Breast epithelium (tissue), 4 donors: ENCODE measurements around the gene HCK. TPM values are rescaled to one million over a fixed set of nuclear protein-coding genes. Genes with fewer than 3 reads are reported as not detected.

Experiments
- DNase-seq, 2 donors: peaks; one replicate each; pipeline ENCODE4 v3.0.0-alpha.2; 2019; ENCODE audit warnings: low spot score in 2 of 2
- H3K27ac ChIP-seq, 2 donors: fragments of 200-600 bp; sonication (generic) in 1 of 2; one replicate each; pipeline ENCODE4 v1.5.1; 2016 to 2019; ENCODE audit warnings: mild to moderate bottlenecking in 1 of 2
- H3K27me3 ChIP-seq, 2 donors: fragments of 200-600 bp; sonication (generic) in 1 of 2; one replicate each; pipeline versions ENCODE4 v1.5.1 to v1.6.0; 2017 to 2019; ENCODE audit warnings: control low read depth in 1 of 2, mild to moderate bottlenecking in 1 of 2
- H3K36me3 ChIP-seq: fragments of 200-600 bp; one replicate; pipeline ENCODE4 v1.5.1; 2019
- H3K4me1 ChIP-seq, 2 donors: fragments of 200-600 bp; sonication (generic); one replicate each; pipeline ENCODE4 v1.5.1; 2016 to 2019; ENCODE audit warnings: control low read depth in 1 of 2
- H3K4me3 ChIP-seq, 3 donors: fragments of 200-600 bp; sonication (generic); 1 replicate in 2 of 3; 2 replicates in 1 of 3; pipeline ENCODE4 v1.5.1; 2016 to 2019; ENCODE audit warnings: mild to moderate bottlenecking in 3 of 3, moderate library complexity in 2 of 3
- H3K9me3 ChIP-seq, 2 donors: fragments of 200-600 bp; sonication (generic) in 1 of 2; one replicate each; pipeline ENCODE4 v1.5.1; 2016 to 2019; ENCODE audit warnings: control low read depth in 1 of 2
- POLR2A ChIP-seq: fragments of 450-650 bp; IDR thresholded peaks from one replicate; pipeline ENCODE4 v1.6.1; 2016; ENCODE audit warnings: antibody characterized with exemption, mild to moderate bottlenecking, moderate library complexity
- POLR2AphosphoS5 ChIP-seq, 3 donors: sonication (generic); formaldehyde crosslinking; IDR thresholded peaks; one replicate each; pipeline ENCODE4 v1.6.1; 2017; ENCODE audit warnings: antibody characterized with exemption in 3 of 3
- intact Hi-C: fragments of 100-400 bp; cut with DNase I; formaldehyde crosslinking; loops from one replicate; pipeline ENCODE4 v1.15.1; 2023; ENCODE audit warnings: low total_unique reads
- total RNA-seq, 3 donors: library from RNA; depleted of rRNA; stranded (reverse); fragments of >200 nt; gene quantifications; one replicate each; pipeline ENCODE4 v1.1.0, GENCODE V29; 2016
- TF ChIP-seq, protein P1 (sequence below), 3 donors: fragments of 450-650 bp; IDR thresholded peaks; one replicate each; pipeline ENCODE4 v1.5.1; 2016 to 2017; ENCODE audit warnings: antibody characterized with exemption in 3 of 3, mild to moderate bottlenecking in 3 of 3, moderate library complexity in 3 of 3

Gene HCK
- total RNA-seq, 3 donors from 2014 or later = 10.2 to 27.4 (median 16.0) TPM

DNA sequence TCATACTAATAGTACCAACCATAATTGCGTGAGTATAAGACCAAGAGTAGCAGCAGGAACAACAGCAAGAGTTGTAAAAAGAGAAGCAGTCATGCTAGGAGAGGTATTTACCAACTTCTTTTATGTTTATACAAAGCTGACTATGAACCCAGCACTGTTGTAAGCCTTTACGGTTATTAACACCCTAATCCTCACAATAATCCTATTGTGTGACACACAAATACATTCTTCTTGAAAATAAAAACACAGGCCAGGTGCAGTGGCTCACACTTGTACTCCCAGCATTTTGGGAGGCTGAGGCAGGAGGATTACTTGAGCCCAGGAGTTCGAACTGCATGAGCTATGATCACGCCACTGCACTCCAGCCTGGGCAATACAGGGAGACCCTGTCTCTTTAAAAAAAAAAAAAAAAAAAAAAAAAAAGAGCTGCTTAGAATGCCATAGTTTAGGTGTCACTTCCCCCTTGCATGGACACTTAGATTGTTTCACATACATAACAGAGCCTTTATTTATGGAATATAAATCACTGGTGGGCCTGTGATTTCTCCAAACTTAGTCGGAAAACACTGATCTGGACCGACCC is 20.2 kb downstream of the HCK start:
- Histone ChIP-seq H3K4me3 (no peak overlapping the region), H3K27me3 (peaks cover 0 to 13% of the 10 kb centered on the region in 2 donors), H3K27ac (no peak overlapping the region), H3K36me3 (no peaks in the 10 kb centered on the region), H3K9me3 (no peaks in the 10 kb centered on the region), H3K4me1 (no peaks in the 10 kb centered on the region)
- DNase-seq = no peak
- intact Hi-C loops = no loop called here
- TF ChIP-seq POLR2AphosphoS5 (IDR thresholded peaks at IDR 0.05) = no peak
- no peak for TF ChIP-seq POLR2A
- TF ChIP-seq, protein P1, sequence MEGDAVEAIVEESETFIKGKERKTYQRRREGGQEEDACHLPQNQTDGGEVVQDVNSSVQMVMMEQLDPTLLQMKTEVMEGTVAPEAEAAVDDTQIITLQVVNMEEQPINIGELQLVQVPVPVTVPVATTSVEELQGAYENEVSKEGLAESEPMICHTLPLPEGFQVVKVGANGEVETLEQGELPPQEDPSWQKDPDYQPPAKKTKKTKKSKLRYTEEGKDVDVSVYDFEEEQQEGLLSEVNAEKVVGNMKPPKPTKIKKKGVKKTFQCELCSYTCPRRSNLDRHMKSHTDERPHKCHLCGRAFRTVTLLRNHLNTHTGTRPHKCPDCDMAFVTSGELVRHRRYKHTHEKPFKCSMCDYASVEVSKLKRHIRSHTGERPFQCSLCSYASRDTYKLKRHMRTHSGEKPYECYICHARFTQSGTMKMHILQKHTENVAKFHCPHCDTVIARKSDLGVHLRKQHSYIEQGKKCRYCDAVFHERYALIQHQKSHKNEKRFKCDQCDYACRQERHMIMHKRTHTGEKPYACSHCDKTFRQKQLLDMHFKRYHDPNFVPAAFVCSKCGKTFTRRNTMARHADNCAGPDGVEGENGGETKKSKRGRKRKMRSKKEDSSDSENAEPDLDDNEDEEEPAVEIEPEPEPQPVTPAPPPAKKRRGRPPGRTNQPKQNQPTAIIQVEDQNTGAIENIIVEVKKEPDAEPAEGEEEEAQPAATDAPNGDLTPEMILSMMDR (IDR thresholded peaks at IDR 0.05) = no peak

DNA sequence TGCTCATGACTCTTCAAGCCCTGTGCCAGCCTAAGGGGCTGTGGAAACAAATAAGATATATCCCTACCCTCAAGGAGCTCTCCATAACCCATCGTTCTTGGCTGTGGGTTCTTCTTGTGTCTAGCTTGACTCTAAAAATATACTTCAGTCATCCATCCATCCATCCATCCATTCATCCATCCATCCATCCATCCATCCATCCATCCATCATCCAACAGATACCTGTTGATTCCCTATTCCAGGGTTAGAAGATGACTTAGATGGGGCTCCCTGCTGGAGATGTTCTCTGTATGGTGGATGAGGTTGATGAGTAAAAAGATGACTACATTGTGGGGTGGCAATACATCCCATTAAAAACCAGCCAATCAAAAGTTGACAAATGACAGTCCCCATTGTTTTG is 23.5 kb downstream of the HCK start:
- Histone ChIP-seq H3K27ac (no peak overlapping the region), H3K4me1 (no peaks in the 10 kb centered on the region), H3K36me3 (no peaks in the 10 kb centered on the region), H3K4me3 (no peak overlapping the region), H3K27me3 (peaks cover 0 to 13% of the 10 kb centered on the region in 2 donors), H3K9me3 (no peaks in the 10 kb centered on the region)
- TF ChIP-seq POLR2A = no peak
- TF ChIP-seq, protein P1 (IDR thresholded peaks at IDR 0.05) = no peak
- TF ChIP-seq POLR2AphosphoS5 (IDR thresholded peaks at IDR 0.05) = no peak
- intact Hi-C loops = no loop called here
- DNase-seq = no peak

DNA sequence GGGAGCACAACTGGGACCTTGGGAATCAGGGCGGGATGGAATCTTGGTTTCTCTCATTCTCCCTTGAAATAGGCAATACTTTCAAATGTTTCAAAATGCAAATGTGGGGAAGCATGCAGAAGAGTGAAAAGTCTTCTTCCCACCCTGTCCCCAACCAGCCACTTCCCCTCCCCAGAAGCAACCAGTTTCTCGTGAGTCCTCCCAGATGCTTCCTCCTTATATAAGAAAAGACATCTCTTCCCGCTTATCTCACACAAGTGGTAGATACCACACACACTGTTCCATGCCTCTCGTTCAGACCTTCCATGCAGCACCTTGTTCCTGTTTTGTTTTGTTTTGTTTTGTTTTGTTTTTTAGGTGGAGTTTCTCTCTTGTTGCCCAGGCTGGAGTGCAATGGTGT is 25.1 kb downstream of the HCK start:
- Histone ChIP-seq H3K27ac (no peak overlapping the region), H3K27me3 (peaks cover 0 to 13% of the 10 kb centered on the region in 2 donors), H3K4me3 (no peak overlapping the region), H3K9me3 (no peaks in the 10 kb centered on the region), H3K36me3 (no peaks in the 10 kb centered on the region), H3K4me1 (no peaks in the 10 kb centered on the region)
- no peak for TF ChIP-seq POLR2AphosphoS5 (IDR thresholded peaks at IDR 0.05)
- TF ChIP-seq POLR2A = no peak
- TF ChIP-seq, protein P1 (IDR thresholded peaks at IDR 0.05) = no peak
- intact Hi-C loops = no loop called here
- no peak for DNase-seq

DNA sequence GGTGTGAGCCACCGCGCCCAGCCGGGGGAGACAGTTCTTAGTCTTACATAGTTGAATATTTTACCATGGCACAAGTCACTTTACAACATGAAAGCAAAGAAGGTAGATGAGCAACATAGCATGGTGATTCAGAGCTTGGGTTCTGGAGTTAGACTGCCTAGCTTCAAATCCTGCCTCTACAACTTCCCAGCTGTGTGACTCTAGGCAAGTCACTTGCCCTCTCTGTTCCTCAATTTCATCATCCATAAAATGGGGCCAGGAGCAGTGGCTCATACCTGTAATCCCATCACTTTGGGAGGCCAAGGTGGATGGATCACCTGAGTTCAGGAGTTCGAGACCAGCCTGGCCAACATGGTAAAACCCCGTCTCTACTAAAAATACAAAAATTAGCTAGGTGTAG is 26.3 kb downstream of the HCK start:
- Histone ChIP-seq H3K36me3 (no peaks in the 10 kb centered on the region), H3K27me3 (peaks cover 0 to 15% of the 10 kb centered on the region in 2 donors), H3K4me1 (no peaks in the 10 kb centered on the region), H3K4me3 (no peak overlapping the region), H3K27ac (no peak overlapping the region), H3K9me3 (no peaks in the 10 kb centered on the region)
- no peak for DNase-seq
- intact Hi-C loops = no loop called here
- TF ChIP-seq, protein P1 (IDR thresholded peaks at IDR 0.05) = no peak
- no peak for TF ChIP-seq POLR2A
- no peak for TF ChIP-seq POLR2AphosphoS5 (IDR thresholded peaks at IDR 0.05)

DNA sequence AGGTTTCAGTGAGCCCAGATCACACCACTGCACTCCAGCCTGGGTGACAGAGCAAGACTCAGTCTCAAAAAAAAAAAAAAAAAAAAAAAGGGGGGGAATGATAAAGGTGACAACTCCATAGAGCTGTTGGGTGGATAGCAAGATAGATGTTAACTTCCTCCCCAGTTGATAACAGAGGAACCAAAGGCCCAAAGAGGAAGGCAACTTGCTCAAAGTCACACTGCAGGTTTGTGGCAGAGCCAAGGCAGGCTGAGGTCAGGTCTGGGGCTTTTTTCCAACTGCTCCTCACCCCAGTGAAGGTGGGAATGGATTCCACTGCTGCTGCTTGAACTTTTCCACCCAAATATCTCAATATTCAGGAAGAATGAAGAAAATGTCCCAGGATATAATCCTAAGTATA is 26.7 kb downstream of the HCK start:
- no peaks in the 10 kb centered on the region for H3K9me3 ChIP-seq
- DNase-seq = no peak
- no peaks in the 10 kb centered on the region for H3K36me3 ChIP-seq
- H3K27me3 ChIP-seq = peaks cover 0 to 20% of the 10 kb centered on the region in 2 donors
- no peaks in the 10 kb centered on the region for H3K4me1 ChIP-seq
- TF ChIP-seq, protein P1 (IDR thresholded peaks at IDR 0.05) = no peak
- TF ChIP-seq POLR2A (no peak), POLR2AphosphoS5 (IDR thresholded peaks at IDR 0.05) (no peak)
- no peak overlapping the region for H3K4me3 ChIP-seq
- intact Hi-C loops = no loop called here
- no peak overlapping the region for H3K27ac ChIP-seq
